ENCODE results near the gene ACSF2. TPM values are rescaled to one million over a fixed set of nuclear protein-coding genes. Genes with fewer than 3 reads are reported as not detected.

The ACSF2 gene
- total and polyA plus RNA-seq, 2 of the 13 experiments (the other 11 are each of a cell fraction or from before 2014, with no cell fraction given): 87.3 to 109 TPM

GRCh38 chr17:50517011-50517410, 91.0 kb downstream of the ACSF2 start:
- ChIA-PET CTCF (ENCODE audit: low intra/inter-chr PET ratio, low total read pairs) (no interaction called here), POLR2A (interaction anchor here (1.0 to 3.2 kb wide), 4 partner anchors 15 to 38 kb away, joined by 3 to 37 read pairs (median 11); partner anchors contain the start of gene EPN3)
- Histone ChIP-seq H3K79me2 (ENCODE audit: insufficient read depth, low read length) (no peaks in the 10 kb centered on the region), H3K4me3 (replicated peaks in 1 of 3; ENCODE audit: insufficient read depth in 1 of 3, low read depth in 2 of 3, low read length in 3 of 3) (no peak overlapping the region), H3K9me3 (ENCODE audit: low read length) (no peaks in the 10 kb centered on the region), H3K36me3 (replicated peaks in 1 of 2; ENCODE audit: control insufficient read depth in 1 of 2, insufficient read depth in 2 of 2, low read length in 2 of 2) (no peaks in the 10 kb centered on the region), H3K27me3 (ENCODE audit: control insufficient read depth in 1 of 2, insufficient read depth in 2 of 2, low read length in 2 of 2) (no peaks in the 10 kb centered on the region), H2AFZ (ENCODE audit: low read length) (no peak overlapping the region), H4K20me1 (ENCODE audit: insufficient read depth, low read length) (no peaks in the 10 kb centered on the region), H3K9ac (ENCODE audit: insufficient read depth, low read depth, low read length) (no peak overlapping the region), H3K27ac (ENCODE audit: extremely low read length, insufficient read depth, low read length) (no peak overlapping the region), H3K4me1 (ENCODE audit: insufficient read depth, low read length) (peaks cover 53% of the 10 kb centered on the region), H3K4me2 (ENCODE audit: low read depth, low read length) (no peak overlapping the region)
- DNase-seq (ENCODE audit: low spot score) (no peak), FAIRE-seq (no peak), ATAC-seq (no peak)
- BruUV-seq (replicated peaks): no TSS peak
- 81% methylated on average over 4 of the region's 4 CpGs for WGBS (ENCODE audit: low lambda C conversion rate)
- in situ Hi-C loops (cut with HindIII; ENCODE audit: extremely low pct_ligation_motif_present, low pct_unique_long_range_greater_than_20kb): no loop called here
- intact Hi-C loops (cut with micrococcal nuclease; ENCODE audit: unreplicated experiment): no loop called here
- no peak for TF ChIP-seq ZNF850 (CRISPR knock-in tag; conservative IDR thresholded peaks at IDR 0.05)
- TF ChIP-seq TEAD3 (CRISPR knock-in tag; optimal IDR thresholded peaks at IDR 0.05; ENCODE audit: borderline replicate concordance): no peak
- no peak for TF ChIP-seq SRY (CRISPR knock-in tag; IDR thresholded peaks at IDR 0.05)
- TF ChIP-seq TIGD3 (CRISPR knock-in tag; IDR thresholded peaks at IDR 0.05; ENCODE audit: borderline replicate concordance): no peak
- no peak for TF ChIP-seq ZNF142 (CRISPR knock-in tag; IDR thresholded peaks at IDR 0.05)
- TF ChIP-seq ZNF770 (CRISPR knock-in tag; IDR thresholded peaks at IDR 0.05): no peak

All from HepG2 (cell line).